Ishikawa (cell line): ENCODE data around the gene NUP93.

Source experiments
- CEBPB ChIP-seq: IDR thresholded peaks from 2 replicates; pipeline ENCODE4 v1.6.1; 2012
- CREB1 ChIP-seq: IDR thresholded peaks from 2 replicates; pipeline ENCODE4 v1.6.1; 2012; ENCODE audit warnings: low read depth
- EP300 ChIP-seq: IDR thresholded peaks from 2 replicates; pipeline ENCODE4 v1.6.1; 2012; ENCODE audit warnings: borderline replicate concordance
- RAD21 ChIP-seq: IDR thresholded peaks from 2 replicates; pipeline ENCODE4 v1.6.1; 2012; ENCODE audit warnings: low read depth
- TAF1 ChIP-seq: IDR thresholded peaks from 2 replicates; pipeline ENCODE4 v1.6.1; 2012; ENCODE audit warnings: low read depth, mild to moderate bottlenecking
- TCF12 ChIP-seq: IDR thresholded peaks from 2 replicates; pipeline ENCODE4 v1.6.1; 2012; ENCODE audit warnings: low read depth
- YY1 ChIP-seq: IDR thresholded peaks from 2 replicates; pipeline ENCODE4 v1.6.1; 2012; ENCODE audit warnings: low read depth
- ZBTB7A ChIP-seq: IDR thresholded peaks from 2 replicates; pipeline ENCODE4 v1.6.1; 2012; ENCODE audit warnings: low read depth
- TF ChIP-seq, protein P1 (sequence below): IDR thresholded peaks from 2 replicates; pipeline ENCODE4 v1.6.1; 2012; ENCODE audit warnings: low read depth, mild to moderate bottlenecking
- TF ChIP-seq, protein P2 (sequence below): IDR thresholded peaks from 2 replicates; pipeline ENCODE4 v1.6.1; 2012

DNA sequence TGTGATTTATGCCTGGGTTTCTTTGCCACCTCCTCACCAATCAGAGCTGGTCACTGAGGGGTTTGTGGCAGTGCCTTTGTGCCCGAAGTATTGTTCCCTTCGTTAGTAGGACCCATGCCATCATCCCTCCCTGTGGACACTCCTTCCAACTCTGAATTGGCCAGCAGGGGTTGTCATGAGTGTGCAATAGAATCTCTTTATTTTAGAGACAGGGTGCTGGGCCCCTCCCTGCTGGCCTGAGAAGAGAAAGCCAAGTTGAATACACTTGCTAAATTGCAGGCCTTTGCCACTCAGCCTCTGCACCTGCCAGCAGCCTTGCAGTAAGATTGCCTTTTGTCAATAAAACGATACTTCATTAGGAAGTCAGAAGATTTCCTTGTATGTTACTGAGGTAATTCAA, 94.4 kb downstream of the NUP93 start:
- TF ChIP-seq, protein P1, sequence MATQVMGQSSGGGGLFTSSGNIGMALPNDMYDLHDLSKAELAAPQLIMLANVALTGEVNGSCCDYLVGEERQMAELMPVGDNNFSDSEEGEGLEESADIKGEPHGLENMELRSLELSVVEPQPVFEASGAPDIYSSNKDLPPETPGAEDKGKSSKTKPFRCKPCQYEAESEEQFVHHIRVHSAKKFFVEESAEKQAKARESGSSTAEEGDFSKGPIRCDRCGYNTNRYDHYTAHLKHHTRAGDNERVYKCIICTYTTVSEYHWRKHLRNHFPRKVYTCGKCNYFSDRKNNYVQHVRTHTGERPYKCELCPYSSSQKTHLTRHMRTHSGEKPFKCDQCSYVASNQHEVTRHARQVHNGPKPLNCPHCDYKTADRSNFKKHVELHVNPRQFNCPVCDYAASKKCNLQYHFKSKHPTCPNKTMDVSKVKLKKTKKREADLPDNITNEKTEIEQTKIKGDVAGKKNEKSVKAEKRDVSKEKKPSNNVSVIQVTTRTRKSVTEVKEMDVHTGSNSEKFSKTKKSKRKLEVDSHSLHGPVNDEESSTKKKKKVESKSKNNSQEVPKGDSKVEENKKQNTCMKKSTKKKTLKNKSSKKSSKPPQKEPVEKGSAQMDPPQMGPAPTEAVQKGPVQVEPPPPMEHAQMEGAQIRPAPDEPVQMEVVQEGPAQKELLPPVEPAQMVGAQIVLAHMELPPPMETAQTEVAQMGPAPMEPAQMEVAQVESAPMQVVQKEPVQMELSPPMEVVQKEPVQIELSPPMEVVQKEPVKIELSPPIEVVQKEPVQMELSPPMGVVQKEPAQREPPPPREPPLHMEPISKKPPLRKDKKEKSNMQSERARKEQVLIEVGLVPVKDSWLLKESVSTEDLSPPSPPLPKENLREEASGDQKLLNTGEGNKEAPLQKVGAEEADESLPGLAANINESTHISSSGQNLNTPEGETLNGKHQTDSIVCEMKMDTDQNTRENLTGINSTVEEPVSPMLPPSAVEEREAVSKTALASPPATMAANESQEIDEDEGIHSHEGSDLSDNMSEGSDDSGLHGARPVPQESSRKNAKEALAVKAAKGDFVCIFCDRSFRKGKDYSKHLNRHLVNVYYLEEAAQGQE, result no peak
- TF ChIP-seq TAF1 (no peak), EP300 (no peak), CREB1 (no peak), CEBPB (no peak), RAD21 (no peak), YY1 (no peak), TCF12 (no peak), ZBTB7A (no peak)
- TF ChIP-seq, protein P2, sequence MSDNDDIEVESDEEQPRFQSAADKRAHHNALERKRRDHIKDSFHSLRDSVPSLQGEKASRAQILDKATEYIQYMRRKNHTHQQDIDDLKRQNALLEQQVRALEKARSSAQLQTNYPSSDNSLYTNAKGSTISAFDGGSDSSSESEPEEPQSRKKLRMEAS, result no peak
